ENCODE measurements around the gene PRPF40B.

PRPF40B gene

DNA sequence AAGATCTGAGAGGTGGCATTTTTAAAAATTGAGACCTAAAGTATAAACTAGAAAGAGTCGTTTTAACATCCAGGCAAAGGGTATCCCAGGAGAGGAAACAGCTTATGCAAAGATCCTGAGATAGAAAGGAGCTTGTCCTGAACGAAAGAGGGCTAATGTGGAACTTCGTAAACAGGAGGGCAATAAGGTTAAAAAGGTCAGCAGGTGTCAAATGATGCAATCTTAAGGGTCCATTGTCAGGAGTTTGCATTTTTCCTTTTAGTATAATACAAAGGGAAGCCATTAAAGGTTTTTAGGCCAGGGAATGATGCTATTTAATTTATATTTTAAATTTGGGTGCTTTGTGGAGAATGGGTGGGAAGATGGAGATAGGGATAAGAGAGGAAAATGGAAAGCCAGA, 69.5 kb downstream of the PRPF40B start:
- no peak for DNase-seq

DNA sequence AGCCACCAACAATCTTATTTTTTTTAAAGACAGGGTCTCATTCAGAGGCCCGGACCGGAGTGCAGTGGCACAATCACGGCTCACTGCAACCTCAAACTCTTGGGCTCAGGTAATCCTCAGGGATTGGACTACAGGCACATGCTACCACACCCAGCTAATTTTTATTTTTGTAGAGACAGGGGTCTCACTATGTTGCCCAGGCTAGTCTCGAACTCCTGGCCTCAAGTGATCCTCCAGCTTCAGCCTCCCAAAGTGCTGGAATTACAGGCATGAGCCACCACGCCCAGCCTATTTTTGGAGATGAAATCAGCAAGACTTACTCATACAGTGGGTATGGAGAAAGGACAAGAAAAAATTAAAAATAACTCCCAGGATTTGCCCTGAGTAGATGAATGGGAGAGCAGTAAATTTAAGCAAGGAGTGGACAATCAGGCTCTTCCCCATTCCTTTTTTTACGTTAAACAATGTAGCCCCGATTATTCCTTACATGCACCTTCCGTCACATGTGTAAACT, 70.6 kb downstream of the PRPF40B start:
- DNase-seq: no peak

Measured in NCI-H1092 (cell line).